Adipocyte (in vitro differentiated cells): ENCODE measurements around the gene ST8SIA3.

Experiments used
- DNase-seq: peaks from one replicate; pipeline ENCODE4 v3.0.0-alpha.2; 2015; ENCODE audit warnings: low read depth
- H3K27me3 ChIP-seq: replicated peaks from 2 replicates; pipeline ENCODE4 v1.7.0; 2013; ENCODE audit warnings: mild to moderate bottlenecking, low read length, moderate library complexity; ENCODE audit not compliant: control insufficient read depth, insufficient read depth
- H3K36me3 ChIP-seq: 2 replicates; pipeline ENCODE4 v1.7.0; 2013; ENCODE audit warnings: low read length, mild to moderate bottlenecking, moderate library complexity; ENCODE audit not compliant: control insufficient read depth, insufficient read depth, severe bottlenecking
- H3K4me1 ChIP-seq: 2 replicates; pipeline ENCODE4 v1.7.0; 2013; ENCODE audit warnings: mild to moderate bottlenecking, low read length, moderate library complexity; ENCODE audit not compliant: control insufficient read depth, insufficient read depth
- H3K4me3 ChIP-seq: 2 replicates; pipeline ENCODE4 v1.7.0; 2013; ENCODE audit warnings: mild to moderate bottlenecking, low read length, moderate library complexity
- H3K9ac ChIP-seq: 2 replicates; pipeline ENCODE4 v1.7.0; 2013; ENCODE audit warnings: mild to moderate bottlenecking, low read length, moderate library complexity
- H3K9me3 ChIP-seq: 2 replicates; pipeline ENCODE4 v1.7.0; 2013; ENCODE audit warnings: mild to moderate bottlenecking, low read length, moderate library complexity; ENCODE audit not compliant: control insufficient read depth

ST8SIA3 gene

DNA sequence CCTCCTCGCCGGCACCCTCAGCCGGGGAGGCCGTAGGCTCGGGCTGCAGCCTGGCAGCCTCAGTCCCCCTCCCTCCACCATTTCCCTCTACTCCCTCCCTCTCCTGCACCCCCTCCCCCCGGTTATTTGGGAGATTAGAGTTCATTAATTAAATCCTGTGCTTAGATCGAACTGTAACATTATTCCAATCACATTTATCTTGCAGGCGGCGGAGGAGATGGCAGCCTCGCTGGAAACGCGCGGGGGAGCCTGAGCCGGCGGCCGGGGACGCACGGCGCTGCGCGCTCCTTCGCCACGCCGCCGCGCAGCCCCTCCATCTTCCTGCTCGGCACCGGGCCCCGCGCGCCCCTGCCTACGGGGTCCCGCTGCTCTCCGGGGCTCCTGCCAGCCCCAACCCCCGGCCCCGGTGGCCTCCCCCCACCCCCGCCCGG is at the start of gene ST8SIA3:
Gene ST8SIA3 (plus strand): TSS at position 287 of the 431 bp plus-strand sequence. CDS start 290 bp downstream, outside the sequence.
- H3K36me3 ChIP-seq, result no peaks in the 10 kb centered on the region
- no peak for DNase-seq
- no peak within 1 kb of the TSS for H3K9ac ChIP-seq
- H3K4me1 ChIP-seq, result no peaks in the 10 kb centered on the region
- peaks cover 5% of the 10 kb centered on the region for H3K9me3 ChIP-seq
- no peak within 1 kb of the TSS for H3K4me3 ChIP-seq
- H3K27me3 ChIP-seq, result peaks cover 42% of the 10 kb centered on the region

DNA sequence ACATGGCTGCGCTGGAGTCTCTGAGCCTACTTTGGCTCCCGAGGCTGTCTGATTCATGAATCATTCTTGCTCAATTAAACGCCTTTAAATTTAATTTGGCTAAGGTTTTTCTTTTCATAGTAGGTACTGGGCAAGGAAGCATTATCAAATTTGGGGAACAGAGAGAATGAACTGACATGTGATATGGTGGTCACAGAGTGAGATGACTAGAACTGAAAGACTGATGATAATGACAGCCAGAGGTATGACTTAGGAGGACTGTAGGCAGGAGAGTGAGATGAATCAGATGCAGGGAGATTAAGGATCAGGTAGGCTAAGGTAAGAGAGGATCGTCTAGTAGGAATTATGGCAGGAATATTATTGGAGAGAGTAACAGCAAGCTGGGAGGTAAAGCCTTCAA is 40.9 kb upstream of the ST8SIA3 start:
- Histone ChIP-seq H3K9ac (no peak overlapping the region), H3K27me3 (no peaks in the 10 kb centered on the region), H3K9me3 (no peaks in the 10 kb centered on the region), H3K4me3 (no peak overlapping the region), H3K36me3 (no peaks in the 10 kb centered on the region), H3K4me1 (no peaks in the 10 kb centered on the region)
- DNase-seq, result no peak

GRCh38 chr18:57312346-57313144 is 39.8 kb upstream of the ST8SIA3 start:
- no peaks in the 10 kb centered on the region for H3K4me1 ChIP-seq
- H3K9ac ChIP-seq, result no peak overlapping the region
- H3K9me3 ChIP-seq, result peaks cover 4% of the 10 kb centered on the region
- DNase-seq, result no peak
- H3K27me3 ChIP-seq, result no peaks in the 10 kb centered on the region
- H3K36me3 ChIP-seq, result no peaks in the 10 kb centered on the region
- H3K4me3 ChIP-seq, result no peak overlapping the region

GRCh38 chr18:57320603-57321002 is 31.8 kb upstream of the ST8SIA3 start:
- H3K4me3 ChIP-seq, result no peak overlapping the region
- no peaks in the 10 kb centered on the region for H3K36me3 ChIP-seq

GRCh38 chr18:57325491-57326166 is 26.7 kb upstream of the ST8SIA3 start:
- H3K27me3 ChIP-seq, result no peaks in the 10 kb centered on the region

More at GRCh38 chr18:57320603-57321002, 31.8 kb upstream of the ST8SIA3 start:
- Histone ChIP-seq H3K9me3 (peaks cover 4% of the 10 kb centered on the region), H3K9ac (no peak overlapping the region), H3K27me3 (no peaks in the 10 kb centered on the region), H3K4me1 (no peaks in the 10 kb centered on the region)
- DNase-seq, result no peak

DNA sequence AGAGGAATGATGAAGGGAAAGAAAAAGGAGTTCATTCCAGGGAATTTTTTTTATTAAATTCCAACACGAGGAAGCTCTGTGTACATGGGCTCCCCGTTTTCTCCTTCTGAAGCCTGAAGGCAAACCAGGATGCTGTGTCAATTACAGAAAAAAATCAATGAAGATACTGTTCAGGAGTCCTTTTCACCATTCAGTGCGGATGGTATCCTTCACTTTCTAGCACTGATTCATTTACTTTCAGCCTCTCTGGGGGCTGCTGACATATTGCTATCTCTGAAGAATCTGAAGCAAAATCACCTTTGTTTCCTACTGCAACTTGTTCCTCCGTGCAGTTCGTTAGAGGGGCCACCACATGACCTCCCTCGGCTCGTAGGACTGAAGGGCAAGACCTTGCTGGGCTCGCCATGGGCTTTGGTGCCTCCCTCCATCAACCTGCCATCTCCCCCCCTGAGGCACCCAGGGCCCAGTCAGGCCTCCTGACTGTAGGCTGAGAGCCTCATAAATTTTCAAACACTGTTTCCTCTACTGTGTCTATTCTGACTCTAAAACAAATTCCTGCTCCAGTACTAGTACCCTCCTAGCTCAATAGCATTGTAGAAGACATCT is 25.5 kb upstream of the ST8SIA3 start:
- H3K36me3 ChIP-seq, result no peaks in the 10 kb centered on the region
- no peak for DNase-seq
- no peaks in the 10 kb centered on the region for H3K9me3 ChIP-seq
- H3K4me3 ChIP-seq, result no peak overlapping the region
- no peaks in the 10 kb centered on the region for H3K27me3 ChIP-seq
- no peak overlapping the region for H3K9ac ChIP-seq
- H3K4me1 ChIP-seq, result no peaks in the 10 kb centered on the region

More at GRCh38 chr18:57325491-57326166, 26.7 kb upstream of the ST8SIA3 start:
- Histone ChIP-seq H3K4me3 (no peak overlapping the region), H3K36me3 (no peaks in the 10 kb centered on the region), H3K9ac (no peak overlapping the region), H3K4me1 (no peaks in the 10 kb centered on the region), H3K9me3 (no peaks in the 10 kb centered on the region)
- no peak for DNase-seq

DNA sequence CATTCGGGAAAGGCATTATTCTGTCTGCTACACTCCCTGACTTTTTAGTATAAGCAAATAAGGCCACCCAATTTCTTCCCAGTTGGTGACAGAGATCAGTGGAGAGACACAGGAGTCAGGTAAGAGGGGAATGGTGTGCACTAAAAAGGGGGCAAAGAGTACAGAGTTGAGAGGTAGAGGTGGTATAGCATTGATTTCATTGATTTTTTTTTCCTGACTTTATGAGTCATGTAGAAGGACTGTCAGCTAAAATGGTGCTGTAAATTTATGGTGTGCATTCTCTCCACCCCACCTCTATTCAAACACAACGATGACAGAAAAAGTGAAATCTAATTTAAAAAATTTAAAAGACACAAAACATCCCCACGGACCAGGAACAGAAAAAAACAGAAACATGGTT is 23.7 kb upstream of the ST8SIA3 start:
- Histone ChIP-seq H3K36me3 (no peaks in the 10 kb centered on the region), H3K4me3 (no peak overlapping the region), H3K9ac (no peak overlapping the region), H3K27me3 (no peaks in the 10 kb centered on the region), H3K4me1 (no peaks in the 10 kb centered on the region), H3K9me3 (no peaks in the 10 kb centered on the region)
- no peak for DNase-seq

DNA sequence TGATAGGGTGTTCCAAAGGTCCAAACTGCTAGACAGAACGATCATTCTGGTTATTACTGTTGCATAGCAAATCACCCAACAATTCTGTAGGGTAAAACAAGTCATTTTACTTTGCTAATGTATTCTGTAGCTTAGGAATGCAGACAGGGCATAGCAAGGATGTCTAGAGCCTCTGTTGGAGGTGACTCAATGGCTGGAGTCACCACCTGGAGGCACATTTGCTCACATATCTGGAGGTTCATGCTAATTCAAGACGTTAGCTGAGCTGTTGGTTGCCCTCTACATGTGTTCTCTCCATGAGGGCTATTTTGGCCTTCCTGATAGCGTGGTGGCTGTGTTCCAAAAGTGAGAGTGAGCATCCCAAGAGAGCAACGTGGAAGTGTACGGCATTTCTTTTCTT is 22.5 kb upstream of the ST8SIA3 start:
- Histone ChIP-seq H3K9ac (no peak overlapping the region), H3K9me3 (no peaks in the 10 kb centered on the region), H3K4me1 (no peaks in the 10 kb centered on the region), H3K27me3 (peaks cover 2% of the 10 kb centered on the region), H3K36me3 (no peaks in the 10 kb centered on the region), H3K4me3 (no peak overlapping the region)
- no peak for DNase-seq

DNA sequence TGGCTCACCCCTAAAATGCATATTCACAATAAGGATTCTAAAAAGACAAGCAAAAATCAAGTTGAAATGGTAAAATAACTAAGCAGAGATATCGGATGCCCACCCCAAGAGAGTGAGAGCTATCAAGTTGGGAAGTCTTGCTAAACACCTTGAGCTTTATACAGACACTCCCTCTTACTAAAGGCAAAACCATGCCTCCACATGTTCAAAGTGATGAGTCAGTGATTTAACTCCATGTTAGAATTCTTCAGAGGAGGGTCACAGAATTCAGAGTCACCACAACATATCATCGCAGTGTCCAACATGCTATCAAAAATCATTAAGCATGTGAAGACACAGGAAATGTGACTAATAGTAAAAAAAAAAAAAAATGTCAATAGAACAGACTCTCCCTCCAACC is 20.6 kb upstream of the ST8SIA3 start:
- no peak overlapping the region for H3K9ac ChIP-seq
- DNase-seq, result no peak
- H3K4me3 ChIP-seq, result no peak overlapping the region
- H3K36me3 ChIP-seq, result no peaks in the 10 kb centered on the region
- no peaks in the 10 kb centered on the region for H3K9me3 ChIP-seq
- peaks cover 3% of the 10 kb centered on the region for H3K27me3 ChIP-seq
- no peaks in the 10 kb centered on the region for H3K4me1 ChIP-seq

DNA sequence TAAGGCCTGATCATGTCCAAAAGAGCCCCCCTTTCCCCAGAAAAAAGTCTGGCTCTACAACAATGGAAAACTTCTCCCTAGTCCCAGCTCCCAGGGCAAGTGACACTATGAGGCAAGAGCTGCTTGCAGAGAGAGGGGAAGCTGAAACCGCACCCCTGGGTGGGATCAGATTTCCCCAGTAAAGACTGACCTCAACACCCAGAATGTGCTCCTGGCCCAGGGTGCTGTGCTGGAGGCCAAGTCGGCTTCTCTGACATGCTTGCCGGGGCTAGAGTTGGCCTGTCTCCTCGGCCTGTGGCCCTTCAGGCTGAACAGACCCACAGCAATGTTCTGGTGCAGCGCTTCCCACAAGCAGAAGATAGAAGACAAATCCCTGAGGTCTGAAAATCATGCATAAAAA is 18.4 kb upstream of the ST8SIA3 start:
- Histone ChIP-seq H3K27me3 (peaks cover 10% of the 10 kb centered on the region), H3K4me3 (no peak overlapping the region), H3K4me1 (no peaks in the 10 kb centered on the region), H3K9me3 (no peaks in the 10 kb centered on the region), H3K36me3 (no peaks in the 10 kb centered on the region), H3K9ac (no peak overlapping the region)
- DNase-seq, result no peak

- H3K9me3 ChIP-seq, result no peaks in the 10 kb centered on the region
- H3K9ac ChIP-seq, result no peak overlapping the region
- H3K4me1 ChIP-seq, result no peaks in the 10 kb centered on the region
- peaks cover 10% of the 10 kb centered on the region for H3K27me3 ChIP-seq
- DNase-seq, result no peak
- no peak overlapping the region for H3K4me3 ChIP-seq
- H3K36me3 ChIP-seq, result no peaks in the 10 kb centered on the region
Measured at GRCh38 chr18:57334383-57334782, 18.0 kb upstream of the ST8SIA3 start.
